Activated gamma-delta T cell (primary cell): ENCODE measurements around the gene RFX2.

Experiments used
- DNase-seq: peaks from one replicate; lab custom pipeline; 2025; lab: John Stamatoyannopoulos, UW

RFX2 gene

DNA sequence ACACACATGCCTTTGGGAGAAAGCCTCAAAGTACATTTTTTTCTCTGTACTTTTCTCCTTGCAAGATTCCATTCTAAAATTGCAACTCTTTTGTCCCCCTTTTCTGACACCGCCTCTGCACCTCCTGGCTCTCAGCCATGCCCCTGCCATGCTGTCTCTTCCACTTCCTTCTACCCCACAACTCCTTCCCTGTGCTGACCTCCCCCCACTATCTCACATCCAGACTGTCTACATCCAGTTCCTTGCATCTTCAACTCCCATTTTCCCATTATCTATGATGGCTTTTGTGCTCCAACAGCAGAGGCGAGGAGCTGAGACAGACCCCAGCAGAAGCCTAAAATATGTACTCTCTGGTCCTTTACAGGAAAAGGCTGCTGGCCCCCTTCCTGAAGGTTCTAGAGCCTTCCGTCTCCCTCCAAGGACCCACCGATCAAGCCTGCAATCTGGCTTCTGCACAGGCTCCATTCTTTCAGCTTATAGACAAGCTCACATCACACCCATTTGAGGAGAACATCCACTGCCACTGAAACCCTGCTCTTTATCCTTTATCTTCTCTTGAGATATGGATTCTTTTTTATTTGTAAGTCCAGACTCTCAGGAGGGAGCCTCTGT lies 50.2 kb downstream of the RFX2 start:
- no peak for DNase-seq

- DNase-seq = no peak
Observed at GRCh38 chr19:6059396-6059947, 50.8 kb downstream of the RFX2 start.

DNA sequence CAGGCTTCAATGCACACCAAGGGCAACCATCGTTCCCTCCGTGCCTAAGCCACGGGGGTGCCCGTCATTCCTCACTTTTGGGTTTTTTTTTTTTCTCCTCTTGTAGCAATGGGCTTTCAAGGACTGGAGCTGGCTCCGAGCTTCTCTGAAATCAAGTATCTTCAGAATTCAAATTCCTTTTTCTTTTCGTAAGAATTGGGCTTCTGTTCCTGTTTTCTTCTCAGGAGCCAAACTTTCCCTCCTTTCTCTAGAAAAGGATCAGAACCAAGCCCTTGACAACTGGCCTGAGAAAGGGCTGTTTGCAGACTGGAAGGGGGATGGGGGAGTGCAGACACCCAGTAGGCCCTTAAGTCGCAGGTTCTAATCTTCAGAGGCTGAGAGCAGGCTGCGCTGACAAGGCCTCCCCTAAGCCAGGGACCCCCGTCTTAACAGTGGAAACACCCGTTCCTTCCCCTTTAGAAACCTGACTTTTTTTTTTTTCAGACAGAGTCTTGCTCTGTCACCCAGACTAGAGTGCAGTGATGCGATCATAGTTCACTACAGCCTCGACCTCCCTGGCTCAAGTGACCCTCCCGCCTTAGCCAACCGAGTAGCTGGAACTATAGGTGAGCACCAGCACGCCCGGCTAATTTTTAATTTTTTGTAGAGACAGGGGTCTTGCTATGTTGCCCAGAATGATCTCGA lies 51.6 kb downstream of the RFX2 start:
- DNase-seq = no peak

DNA sequence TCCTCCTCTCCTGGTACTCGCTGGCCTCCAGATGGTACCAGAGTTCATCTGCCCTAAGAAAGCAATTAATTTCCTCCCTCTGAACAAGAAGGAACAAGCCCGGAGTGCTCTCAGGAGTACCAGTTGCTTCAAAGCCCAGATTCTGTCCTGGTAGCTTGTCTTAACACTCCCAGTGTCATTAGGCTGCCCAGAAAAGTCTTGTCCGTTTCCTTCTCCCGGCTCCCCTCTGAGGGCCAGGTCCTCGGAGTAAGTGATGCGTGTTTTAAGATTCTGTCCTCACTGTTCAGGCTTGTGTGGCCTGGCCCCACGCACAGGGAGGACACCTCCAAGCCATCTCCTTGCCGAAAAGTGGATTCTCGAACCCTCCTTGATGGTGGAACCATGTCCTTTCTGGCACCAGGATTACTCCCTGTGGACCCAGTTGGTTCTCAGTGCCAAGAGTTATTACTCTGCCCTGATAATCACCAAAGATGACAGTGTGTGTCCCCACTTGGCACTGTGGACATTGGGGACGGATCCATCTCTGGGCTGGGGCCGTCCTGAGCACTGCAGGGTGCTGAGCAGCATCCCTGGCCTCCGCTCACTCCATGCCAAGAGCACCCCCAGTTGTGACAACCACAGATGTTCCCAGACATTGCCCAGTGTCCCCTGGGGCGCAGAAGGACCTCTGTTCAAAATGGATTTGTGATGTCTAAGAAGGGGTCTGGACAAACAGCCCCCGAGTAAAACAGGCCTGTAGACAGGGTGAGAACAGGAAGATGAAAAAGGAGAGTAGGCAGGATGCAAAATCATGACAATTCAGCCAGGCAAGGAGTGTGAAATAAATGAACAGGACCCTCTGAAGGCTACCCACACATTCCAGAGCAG lies 52.4 kb downstream of the RFX2 start:
- no peak for DNase-seq

DNA sequence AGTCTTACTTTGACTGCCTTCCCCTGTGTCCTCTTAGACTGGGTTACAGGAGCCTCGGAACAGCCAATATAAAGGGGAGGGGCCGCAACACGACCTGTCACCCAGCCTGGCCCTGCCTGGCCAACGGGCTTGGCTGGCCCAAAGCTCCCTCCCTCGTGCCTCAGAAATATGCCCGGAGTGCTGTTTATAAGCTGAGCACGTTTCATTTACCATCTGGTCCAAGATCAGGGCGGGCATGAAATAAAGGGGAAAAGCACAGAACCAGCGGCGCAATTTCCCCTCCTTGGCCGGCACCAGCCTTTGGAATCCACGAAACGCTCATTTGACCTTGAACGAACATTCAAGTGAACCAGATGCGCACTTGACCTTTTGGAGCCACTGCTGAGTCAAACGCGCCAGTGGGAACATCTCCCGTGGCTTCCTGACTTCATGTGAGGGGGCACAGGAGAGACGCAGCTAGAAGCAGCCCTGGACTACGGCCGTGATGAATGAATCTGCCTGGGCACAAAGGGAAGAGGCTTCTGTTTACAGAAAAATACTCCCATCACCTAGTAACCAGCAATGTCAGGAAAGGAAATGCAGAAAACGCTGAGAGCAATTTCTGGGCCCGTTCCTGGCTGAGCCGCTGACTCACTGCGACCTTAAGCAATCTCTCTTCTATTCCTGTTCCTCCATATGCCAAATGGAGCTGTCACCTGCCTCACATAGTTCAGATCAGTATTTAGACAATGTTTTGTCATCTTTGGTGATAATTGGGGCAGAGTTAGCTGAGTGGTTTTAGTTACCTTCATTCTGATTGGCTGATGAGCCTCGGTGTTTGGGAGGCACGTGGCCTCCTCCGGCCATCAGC lies 53.3 kb downstream of the RFX2 start:
- no peak for DNase-seq

DNA sequence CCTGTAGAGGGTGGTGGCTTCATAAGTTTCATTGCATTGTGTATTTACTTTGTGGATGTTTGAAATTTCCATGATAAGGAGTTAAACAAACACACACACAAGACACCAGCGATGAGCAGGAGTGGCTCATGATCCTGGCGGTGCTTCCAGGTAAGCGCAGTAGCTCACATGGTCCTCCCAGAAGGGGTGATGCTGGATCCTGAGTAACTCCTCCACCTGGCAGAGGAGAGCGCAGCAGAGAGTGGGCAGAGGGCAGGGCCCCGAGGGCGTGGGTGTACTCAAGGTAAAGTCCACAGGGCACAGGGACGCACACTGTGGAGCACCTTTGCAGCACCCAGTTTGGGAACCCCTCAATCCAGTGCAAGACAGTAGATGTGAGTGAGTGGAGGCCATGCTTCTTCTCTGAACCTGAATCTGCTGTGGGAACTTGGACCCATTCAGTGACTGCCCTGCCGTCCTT lies 54.0 kb downstream of the RFX2 start:
- DNase-seq = no peak

DNA sequence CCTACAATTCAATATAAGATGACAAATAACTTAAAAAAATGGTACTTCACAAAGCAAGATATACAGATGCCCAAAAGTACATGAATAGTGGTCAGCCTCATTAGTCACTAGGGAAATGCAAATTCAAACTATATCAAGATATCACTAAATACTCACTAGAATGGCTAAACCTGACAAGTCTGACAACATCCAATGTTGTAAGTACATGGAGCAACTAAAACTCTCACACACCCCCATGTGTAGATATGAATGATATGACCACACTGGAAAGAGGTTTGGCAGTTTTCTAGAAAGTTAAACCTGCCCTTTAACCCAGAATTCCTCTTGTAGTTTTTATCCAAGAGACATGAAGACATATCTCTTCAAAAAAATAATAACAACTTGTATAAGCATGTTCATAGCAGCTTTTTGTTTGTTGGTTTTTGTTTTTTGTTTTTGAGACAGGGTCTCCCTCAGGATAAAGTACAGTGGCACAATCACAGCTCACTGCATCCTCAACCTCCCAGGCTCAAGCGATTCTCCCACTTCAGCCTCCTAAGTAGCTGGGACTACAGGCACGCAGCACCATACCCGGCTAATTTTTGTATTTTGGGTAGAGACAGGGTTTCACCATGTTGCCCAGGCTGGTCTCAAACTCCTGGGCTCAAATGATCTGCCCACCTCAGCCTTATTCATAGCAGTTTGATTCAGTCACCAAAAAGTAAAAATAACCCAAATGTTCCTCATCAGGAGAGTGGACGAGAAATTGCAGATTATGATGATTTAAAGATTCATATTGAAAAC lies 55.1 kb downstream of the RFX2 start:
- DNase-seq = no peak

DNA sequence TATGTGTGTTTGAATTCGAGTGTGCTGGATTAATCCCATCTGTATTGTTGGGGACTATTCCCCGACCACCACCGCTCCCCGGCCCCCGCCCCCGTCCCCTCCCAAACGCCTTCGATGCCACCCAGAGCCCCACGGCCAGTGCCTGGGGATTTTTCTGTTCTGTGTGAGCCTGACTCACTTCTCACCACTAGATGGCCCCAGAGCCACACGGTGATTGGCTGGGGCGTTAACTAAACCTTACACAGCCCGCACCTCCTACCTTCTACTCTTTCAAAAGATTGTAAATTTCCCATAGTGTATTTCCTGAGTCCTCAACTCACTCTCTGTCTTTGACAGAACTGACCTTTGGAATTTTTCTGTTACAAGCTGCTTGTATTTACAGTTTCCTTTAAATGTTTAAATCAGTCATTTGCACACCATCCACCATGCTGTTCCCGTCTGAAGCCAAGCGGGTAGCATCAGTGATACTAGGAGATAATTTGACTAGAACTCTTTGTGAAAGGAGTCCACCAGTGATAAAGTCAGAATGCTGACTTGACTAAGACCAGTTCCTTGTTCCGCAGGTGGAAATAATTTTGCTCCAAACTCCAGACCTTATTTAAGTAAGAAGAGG lies 61.4 kb downstream of the RFX2 start:
- DNase-seq = no peak

- DNase-seq = no peak
Observed at GRCh38 chr19:6048348-6048747, 62.0 kb downstream of the RFX2 start.

DNA sequence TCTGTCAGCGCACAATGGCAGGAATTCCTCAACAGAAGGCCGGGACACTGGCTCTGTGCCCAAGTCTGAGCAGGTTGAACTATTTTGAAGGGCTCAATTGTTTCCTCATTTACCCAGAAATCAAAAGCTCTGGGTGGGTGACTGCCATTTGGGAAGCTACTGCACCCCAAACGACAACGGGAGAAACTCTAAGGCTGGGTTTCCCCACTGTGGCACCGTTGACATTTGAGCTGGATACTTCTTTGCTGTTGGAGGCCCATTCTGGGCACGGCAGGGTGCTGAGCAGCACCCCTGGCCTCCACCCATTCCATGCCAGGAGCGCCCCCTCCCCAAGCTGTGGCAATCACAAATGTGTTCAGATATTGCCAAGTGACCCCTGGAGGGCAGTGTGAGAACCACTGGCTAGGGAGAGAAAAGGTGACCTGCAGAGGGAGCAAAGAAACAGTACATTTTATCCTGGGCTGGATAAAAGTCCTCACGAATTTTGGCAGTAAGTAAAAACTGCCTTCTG lies 62.5 kb downstream of the RFX2 start:
- no peak for DNase-seq

DNA sequence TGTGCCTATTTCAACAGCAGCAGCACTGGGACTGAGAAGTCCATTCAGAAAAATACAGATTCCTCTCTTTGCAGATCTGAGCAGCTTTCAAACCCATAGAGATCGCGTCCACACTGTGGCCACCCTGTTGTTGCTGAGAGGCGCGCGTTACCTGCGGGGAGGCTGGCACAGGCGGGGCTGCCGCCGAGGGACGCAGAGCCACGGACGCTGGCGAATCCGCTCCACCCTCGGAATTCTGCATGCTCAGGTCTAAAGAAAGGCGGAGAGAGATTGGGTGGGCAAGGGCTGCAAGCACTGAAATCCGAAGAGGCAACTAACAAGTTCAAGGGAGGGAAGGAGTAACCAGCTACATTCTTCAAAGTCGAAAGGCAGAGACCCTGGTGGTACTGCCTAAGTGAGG lies 63.0 kb downstream of the RFX2 start:
- no peak for DNase-seq

GRCh38 chr19:6045108-6045507 lies 65.2 kb downstream of the RFX2 start:
- DNase-seq = no peak

- no peak for DNase-seq
Observed at GRCh38 chr19:6044056-6044805, 66.1 kb downstream of the RFX2 start.

DNA sequence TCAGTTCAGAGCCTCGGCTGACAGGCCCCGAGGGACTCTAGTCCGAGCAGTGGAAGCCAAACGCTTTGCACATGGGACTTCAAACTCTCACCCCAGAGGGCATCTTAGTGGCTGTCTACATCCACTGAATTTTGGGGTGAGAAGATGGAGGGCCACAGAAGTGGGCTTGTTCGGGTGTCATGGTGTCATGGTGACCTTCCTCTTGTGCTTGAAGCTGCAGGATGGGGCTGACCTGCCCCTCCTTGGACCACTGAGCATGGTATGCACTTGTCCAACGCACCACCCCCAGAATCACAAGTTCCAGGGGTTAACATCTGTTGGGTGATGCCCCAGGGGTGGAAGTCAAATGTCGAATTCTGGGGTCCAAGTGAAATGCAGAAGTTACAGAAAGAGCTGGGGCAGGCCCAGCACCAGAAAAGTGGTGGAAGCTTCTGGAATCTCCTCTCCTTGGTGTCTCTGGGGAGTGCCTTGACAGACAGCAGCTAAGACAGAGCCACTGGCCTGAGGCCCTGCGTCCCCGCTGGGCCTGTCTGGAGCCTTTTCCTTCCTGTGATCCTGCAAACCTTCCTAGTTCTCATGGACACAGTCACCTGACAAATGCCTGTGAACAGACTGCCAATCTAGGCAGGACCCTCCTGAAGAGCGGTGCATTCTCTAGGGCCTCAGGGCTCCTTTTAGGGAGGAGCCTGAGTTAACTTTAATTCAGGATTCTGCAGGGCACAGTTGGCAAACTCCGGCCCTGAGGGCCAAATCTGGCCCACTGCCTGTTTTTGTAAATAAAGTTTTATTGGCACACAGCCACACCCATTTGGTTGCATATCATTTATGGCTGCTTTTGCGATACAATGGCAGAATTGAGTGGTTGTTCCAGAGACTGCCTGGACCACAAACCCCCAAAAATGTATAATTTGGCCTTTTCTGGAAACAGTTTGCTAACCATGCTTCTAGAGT lies 67.2 kb downstream of the RFX2 start:
- no peak for DNase-seq

GRCh38 chr19:6041991-6042481 lies 68.3 kb downstream of the RFX2 start:
- no peak for DNase-seq

GRCh38 chr19:6041071-6041470 lies 69.2 kb downstream of the RFX2 start:
- no peak for DNase-seq

GRCh38 chr19:6039566-6040225 lies 70.6 kb downstream of the RFX2 start:
- DNase-seq = no peak
